ENCODE results near the gene DEFB131B. TPM values are rescaled to one million over a fixed set of nuclear protein-coding genes. Genes with fewer than 3 reads are reported as not detected.
"Not testable (repeated sequence)": the region's sequence is repeated elsewhere in the genome, so short reads cannot be mapped to it uniquely, and the experiment has no call there.

Gene DEFB131B
- total RNA-seq: not detected
- long read RNA-seq: 0 reads

GRCh38 chr11:71878059-71878458, at the start of gene DEFB131B:
Gene DEFB131B, plus strand, starts transcription at chr11:71878453. Its CDS starts 0 bp downstream, at chr11:71878453.
- DNase-seq (ENCODE audit: low spot score): not testable (repeated sequence)

GRCh38 chr11:71829247-71829646, 49.0 kb upstream of the DEFB131B start:
- not testable (repeated sequence) for DNase-seq (ENCODE audit: low spot score)

GRCh38 chr11:71829686-71830085, 48.6 kb upstream of the DEFB131B start:
- not testable (repeated sequence) for DNase-seq (ENCODE audit: low spot score)

GRCh38 chr11:71832811-71833210, 45.4 kb upstream of the DEFB131B start, which contains the start of gene DEFB108B:
Gene DEFB108B, plus strand, starts transcription at chr11:71833200. Its CDS starts 0 bp downstream, at chr11:71833200.
- not testable (repeated sequence) for DNase-seq (ENCODE audit: low spot score)

GRCh38 chr11:71842720-71843119, 35.5 kb upstream of the DEFB131B start:
- not testable (repeated sequence) for DNase-seq (ENCODE audit: low spot score)

- not testable (repeated sequence) for DNase-seq (ENCODE audit: low spot score)
Measured at GRCh38 chr11:71843355-71843754, 34.9 kb upstream of the DEFB131B start.

- DNase-seq (ENCODE audit: low spot score): no peak
Measured at GRCh38 chr11:71843858-71844257, 34.4 kb upstream of the DEFB131B start.

GRCh38 chr11:71853895-71854294, 24.4 kb upstream of the DEFB131B start:
- not testable (repeated sequence) for DNase-seq (ENCODE audit: low spot score)

GRCh38 chr11:71855880-71856279, 22.4 kb upstream of the DEFB131B start:
- DNase-seq (ENCODE audit: low spot score): not testable (repeated sequence)

GRCh38 chr11:71860835-71861234, 17.4 kb upstream of the DEFB131B start:
- not testable (repeated sequence) for DNase-seq (ENCODE audit: low spot score)

- DNase-seq (ENCODE audit: low spot score): not testable (repeated sequence)
Measured at GRCh38 chr11:71863978-71864627, 14.2 kb upstream of the DEFB131B start.

- DNase-seq (ENCODE audit: low spot score): not testable (repeated sequence)
Measured at GRCh38 chr11:71867209-71867608, 11.0 kb upstream of the DEFB131B start.

GRCh38 chr11:71869931-71870330, 8.3 kb upstream of the DEFB131B start:
- not testable (repeated sequence) for DNase-seq (ENCODE audit: low spot score)

- DNase-seq (ENCODE audit: low spot score): not testable (repeated sequence)
Measured at GRCh38 chr11:71870661-71871060, 7.6 kb upstream of the DEFB131B start.

- not testable (repeated sequence) for DNase-seq (ENCODE audit: low spot score)
Measured at GRCh38 chr11:71876262-71876661, 2.0 kb upstream of the DEFB131B start.

GRCh38 chr11:71885806-71886205, 7.6 kb downstream of the DEFB131B start:
- DNase-seq (ENCODE audit: low spot score): not testable (repeated sequence)

- DNase-seq (ENCODE audit: low spot score): not testable (repeated sequence)
Measured at GRCh38 chr11:71888335-71889010, 10.2 kb downstream of the DEFB131B start.

GRCh38 chr11:71889181-71889872, 11.1 kb downstream of the DEFB131B start:
- DNase-seq (ENCODE audit: low spot score): not testable (repeated sequence)

GRCh38 chr11:71895961-71896360, 17.7 kb downstream of the DEFB131B start:
- no peak for DNase-seq (ENCODE audit: low spot score)

- DNase-seq (ENCODE audit: low spot score): not testable (repeated sequence)
Measured at GRCh38 chr11:71901137-71901536, 22.9 kb downstream of the DEFB131B start.

GRCh38 chr11:71908218-71908617, 30.0 kb downstream of the DEFB131B start:
- no peak for DNase-seq (ENCODE audit: low spot score)

- DNase-seq (ENCODE audit: low spot score): not testable (repeated sequence)
Measured at GRCh38 chr11:71910775-71911174, 32.5 kb downstream of the DEFB131B start.

Measured in mesenteric fat pad (tissue), 1 donor.